Epidermal melanocyte (primary cell): Measurements from ENCODE around the gene KCNK17.

ENCODE experiments used
- DNase-seq: peaks from one replicate; pipeline ENCODE4 v3.0.0; 2011; ENCODE audit warnings: low spot score; ENCODE audit not compliant: insufficient read length

Gene KCNK17

GRCh38 chr6:39269961-39270360 is 44.3 kb downstream of the KCNK17 start:
- no peak for DNase-seq

DNA sequence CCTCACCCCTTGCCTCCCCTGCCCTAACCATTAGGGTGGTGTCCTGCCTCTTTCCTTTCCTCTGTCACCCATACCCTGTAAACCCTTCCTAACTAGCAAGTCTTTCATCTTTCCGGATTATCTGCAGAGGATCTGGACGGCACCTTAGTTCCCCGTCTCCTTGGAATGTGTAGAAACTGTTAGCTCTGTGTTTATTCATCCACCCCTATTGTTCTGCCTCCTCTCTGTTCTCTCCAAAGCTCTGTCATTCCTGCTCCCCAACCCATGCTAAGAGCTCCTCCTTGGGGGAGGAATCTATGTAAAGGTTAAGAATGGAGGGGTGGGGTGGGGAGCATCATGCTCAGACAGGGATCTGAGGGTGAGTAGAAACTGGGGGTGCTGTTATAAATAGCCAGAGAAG is 45.5 kb downstream of the KCNK17 start:
- no peak for DNase-seq

DNA sequence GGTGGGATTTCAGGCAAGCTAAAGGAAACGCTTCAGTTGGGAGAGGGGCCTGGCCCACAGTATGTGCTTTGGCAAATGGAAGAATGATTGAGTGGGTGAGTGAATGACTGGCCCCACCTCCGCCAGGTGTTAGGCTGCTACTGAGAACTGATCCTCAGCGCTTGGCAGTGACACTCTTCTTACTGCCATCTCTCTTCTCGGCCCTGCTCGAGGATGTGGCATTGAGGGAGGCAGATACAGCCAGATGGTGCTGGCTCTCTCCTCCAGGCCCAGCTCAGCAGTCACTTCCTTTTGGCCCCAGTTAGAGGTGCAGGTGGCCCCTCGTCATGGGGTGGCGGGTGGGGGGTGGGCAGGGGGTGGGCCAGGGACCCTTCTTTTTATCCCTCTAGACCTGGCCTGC is 46.0 kb downstream of the KCNK17 start:
- DNase-seq: no peak

DNA sequence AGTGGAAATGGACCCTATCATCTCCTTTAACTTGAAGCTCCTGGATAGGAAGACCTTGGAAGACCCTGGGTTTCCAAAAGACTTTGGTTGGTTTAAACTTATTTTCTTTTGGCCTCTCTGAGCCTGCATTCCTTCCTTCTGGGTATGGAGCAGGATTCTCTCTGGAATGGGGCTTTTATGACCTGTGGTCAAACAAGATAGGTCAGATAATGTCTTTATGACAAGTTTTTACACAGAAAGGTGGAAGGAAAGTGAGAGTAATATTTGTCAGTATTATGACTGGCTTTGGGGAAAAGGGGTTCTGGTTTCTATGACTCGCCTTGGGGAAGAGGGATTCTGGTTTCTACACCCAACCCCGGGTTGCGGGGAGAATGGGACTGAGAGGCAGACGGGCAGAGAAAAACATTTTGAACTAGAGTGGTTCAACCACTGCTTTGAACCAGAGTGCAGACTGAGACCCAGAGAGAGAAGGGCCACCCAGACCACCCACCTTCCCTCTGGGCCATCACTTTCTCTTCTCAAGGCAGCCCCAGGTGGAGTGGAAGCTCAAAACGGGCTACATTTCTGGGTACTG is 47.4 kb downstream of the KCNK17 start:
- DNase-seq: no peak

DNA sequence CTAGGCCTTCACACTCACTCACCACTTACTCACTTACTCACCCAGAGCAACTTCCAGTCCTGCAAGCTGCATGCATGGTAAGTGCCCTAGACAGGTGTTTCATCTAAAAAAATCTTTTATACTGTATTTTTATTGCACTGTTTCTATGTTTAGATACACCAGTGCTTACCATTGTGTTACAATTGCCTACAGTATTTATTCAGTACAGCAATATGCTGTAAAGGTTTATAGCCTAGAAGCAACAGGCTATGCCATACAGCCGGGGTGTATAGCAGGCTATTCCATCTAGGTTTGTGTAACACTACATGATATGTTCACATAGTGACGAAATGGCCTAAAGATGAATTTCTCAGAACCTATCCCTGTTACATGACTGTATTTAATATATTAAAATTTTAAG is 47.8 kb downstream of the KCNK17 start:
- DNase-seq: no peak

DNA sequence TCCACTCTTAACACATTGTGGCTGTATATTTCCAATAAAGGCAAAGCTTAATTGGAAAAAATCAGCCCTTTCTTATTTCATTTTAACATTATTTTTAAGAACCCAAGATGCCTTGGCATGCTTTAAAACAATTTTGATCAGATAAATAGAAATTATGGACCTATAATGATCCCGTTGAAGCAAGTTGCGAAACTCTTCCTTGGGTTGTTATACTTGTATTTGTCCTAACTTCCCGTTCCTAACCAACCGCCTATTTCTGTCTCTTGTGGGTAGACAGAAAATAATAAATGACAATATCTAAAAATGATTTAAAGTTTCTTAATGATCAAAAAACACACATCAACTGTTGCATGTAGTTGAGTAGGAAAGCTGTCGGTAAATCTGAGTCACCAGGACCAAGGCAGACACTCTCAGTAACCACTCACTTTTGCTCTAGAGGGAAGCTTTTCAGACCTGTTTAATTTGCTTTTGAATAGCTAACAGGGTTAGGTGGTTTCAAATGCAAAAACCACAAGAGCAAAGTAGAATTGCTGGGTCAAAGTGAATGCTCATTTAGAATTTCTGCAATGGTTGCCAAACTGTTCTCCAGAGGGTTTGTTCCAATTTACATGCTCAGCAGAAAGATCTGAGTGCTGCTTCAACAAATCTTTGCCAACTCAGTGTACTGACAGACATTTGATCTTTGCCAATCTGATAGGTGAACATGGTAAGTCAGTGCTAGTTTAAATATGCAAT is 50.7 kb downstream of the KCNK17 start:
- no peak for DNase-seq

DNA sequence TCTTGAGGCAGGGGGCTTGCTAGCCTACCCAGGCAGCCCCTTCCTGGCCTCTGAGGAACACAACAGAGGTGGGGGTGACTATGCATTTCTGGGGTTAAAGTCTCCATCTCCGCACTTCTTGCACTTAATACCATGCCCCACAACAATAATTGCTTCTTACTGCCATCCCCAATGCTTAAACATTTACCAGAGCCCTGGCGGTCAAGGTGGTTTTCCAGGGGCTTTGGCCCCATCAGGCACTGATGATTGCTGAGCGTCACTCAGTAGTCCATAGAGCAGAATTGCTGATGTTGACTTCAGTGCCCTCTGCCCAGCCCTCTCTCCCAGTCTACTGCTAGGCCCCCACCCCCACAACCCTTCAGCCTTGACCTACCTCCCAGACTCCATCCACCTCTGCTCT is 52.5 kb downstream of the KCNK17 start:
- no peak for DNase-seq

DNA sequence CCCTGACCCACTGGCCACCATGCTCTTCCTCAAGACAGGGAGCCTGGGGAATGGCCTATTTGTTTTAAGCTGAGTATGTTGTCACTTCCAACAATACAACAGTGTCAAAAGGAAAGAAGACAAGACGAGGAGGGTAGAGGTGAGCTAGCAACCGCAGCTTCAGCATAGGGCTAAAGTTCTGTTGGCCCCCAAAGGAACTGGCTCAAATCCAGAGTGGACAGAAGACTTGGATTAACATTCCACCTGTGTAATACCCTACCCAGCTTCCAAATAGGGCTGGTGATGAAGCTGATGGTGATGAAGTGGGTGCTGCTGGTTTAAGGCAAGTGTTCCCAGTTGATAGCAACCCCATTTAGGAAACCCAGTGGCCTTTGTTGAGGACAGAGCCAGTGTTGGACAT is 53.3 kb downstream of the KCNK17 start:
- no peak for DNase-seq

- no peak for DNase-seq
Observed at GRCh38 chr6:39260456-39260855, 53.8 kb downstream of the KCNK17 start.

GRCh38 chr6:39256294-39256940 is 57.8 kb downstream of the KCNK17 start:
- DNase-seq: no peak

DNA sequence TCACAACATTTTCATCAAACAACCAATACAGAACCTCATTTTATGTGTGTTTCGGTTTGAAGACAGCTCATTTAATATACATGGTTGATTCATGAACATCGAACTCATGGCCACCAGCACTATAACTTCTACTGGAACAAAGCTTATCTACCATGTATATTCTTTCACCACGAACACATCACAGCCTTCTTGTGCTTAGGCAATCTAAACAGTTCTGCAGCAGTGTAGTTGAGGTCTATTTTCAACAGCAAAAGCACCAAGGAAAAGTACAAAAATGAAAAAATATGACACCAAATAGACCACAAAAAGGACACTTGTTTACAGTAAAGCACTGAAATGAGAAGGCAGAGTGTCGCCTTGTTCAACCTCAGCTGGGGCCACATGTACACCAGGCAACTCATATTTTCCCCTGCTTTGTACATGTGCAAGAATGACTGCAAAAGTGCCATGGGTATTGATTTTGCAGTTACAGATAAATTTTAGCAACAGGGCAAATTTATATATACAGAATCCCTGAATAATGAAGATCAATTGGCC is 59.2 kb downstream of the KCNK17 start:
- no peak for DNase-seq

- no peak for DNase-seq
Observed at GRCh38 chr6:39251406-39251805, 62.8 kb downstream of the KCNK17 start.

DNA sequence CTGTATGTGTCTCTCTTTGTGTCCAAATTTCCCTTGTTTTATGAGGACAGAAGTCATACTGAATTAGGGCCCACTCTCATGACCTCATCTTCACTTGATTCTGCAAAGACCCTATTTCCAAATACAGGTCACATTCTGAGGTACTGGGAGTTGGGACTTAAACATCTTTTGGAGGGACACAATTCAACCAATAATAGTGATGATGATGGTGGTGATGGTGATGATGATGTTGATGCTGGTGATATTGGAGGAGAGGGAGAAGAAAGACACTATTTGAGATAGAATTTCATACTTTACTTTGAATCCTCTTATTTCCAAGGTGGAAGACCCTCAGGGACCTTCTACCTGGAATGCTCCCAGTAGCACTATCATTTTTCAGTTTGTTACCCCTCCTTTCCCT is 63.7 kb downstream of the KCNK17 start:
- DNase-seq: no peak

DNA sequence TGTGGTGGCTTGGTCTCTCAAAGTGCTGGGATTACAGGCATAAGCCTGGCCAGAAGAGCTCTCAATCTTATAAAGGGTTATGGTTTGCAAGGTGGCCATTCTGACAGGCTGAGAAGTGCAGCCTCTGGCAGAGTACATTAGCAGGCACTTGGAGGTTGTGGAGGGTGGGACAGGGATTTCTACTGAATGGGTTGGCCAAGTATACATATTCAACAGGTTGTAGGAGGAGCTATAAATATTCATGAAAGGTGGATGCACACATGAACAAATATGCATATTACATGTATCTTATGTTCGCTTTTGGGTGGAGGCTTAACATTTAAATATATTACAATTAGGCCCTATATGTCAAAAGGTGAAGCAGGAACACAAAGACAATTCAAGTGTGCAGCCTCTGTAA is 64.9 kb downstream of the KCNK17 start:
- DNase-seq: no peak
